ENCODE results near the gene KCTD20.

KCTD20 gene

DNA sequence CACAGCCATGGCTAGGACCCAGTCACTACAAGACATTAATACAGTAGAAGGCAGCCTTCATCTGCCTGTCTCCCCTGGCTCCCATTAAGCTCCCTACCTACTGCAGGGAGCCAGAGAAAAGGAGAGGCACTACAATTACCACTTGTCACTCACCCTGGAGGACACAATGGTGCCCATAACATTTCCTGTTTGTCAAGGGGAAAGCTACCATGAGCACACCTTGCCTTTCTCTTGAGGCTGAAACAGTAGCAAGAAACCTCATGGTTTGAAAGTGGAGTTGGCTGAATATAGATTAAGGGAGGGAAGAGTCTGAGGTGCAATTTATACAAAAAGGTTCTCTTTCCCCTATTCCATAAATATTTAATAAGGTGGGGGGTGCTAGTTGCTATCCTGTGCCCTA, 76.6 kb downstream of the KCTD20 start:
- no peaks in the 10 kb centered on the region for H3K27me3 ChIP-seq (ENCODE audit: control insufficient read depth in 2 of 2, insufficient read depth in 2 of 2, low read length in 2 of 2)
- no peaks in the 10 kb centered on the region for H3K9me3 ChIP-seq (ENCODE audit: control insufficient read depth in 2 of 2, low read length in 2 of 2)
- no peak overlapping the region for H3K4me3 ChIP-seq (ENCODE audit: low read length in 2 of 2)
- H3K36me3 ChIP-seq (ENCODE audit: control insufficient read depth in 2 of 2, insufficient read depth in 2 of 2, low read length in 2 of 2): peaks cover 47 to 69% of the 10 kb centered on the region in 2 donors
- no peak overlapping the region for H3K27ac ChIP-seq (ENCODE audit: low read depth in 2 of 2, low read length in 2 of 2)
- peaks cover 20 to 23% of the 10 kb centered on the region in 2 donors for H3K4me1 ChIP-seq (ENCODE audit: control insufficient read depth in 2 of 2, insufficient read depth in 2 of 2, low read length in 2 of 2)
- no peak overlapping the region for H3K9ac ChIP-seq (ENCODE audit: low read depth in 1 of 2, low read length in 2 of 2)

DNA sequence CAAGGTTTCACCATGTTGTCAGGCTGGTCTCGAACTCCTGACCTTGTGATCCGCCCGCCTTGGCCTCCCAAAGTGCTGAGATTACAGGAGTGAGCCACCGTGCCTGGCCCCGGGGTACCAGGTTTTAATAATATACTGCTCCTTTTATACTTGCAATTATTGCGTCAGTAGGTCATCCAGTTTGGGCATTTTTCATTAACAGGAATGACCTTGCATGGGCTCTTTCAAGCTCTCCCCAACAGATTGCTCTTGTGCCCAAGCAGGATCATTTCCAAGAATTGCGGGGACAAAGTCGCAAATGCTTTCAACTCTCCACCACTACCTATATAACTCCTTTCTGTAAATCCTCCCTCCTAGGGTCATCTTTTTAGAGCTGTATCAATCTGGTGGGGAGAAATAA, 80.7 kb downstream of the KCTD20 start:
- peaks cover 0 to 3% of the 10 kb centered on the region in 2 donors for H3K4me1 ChIP-seq (ENCODE audit: control insufficient read depth in 2 of 2, insufficient read depth in 2 of 2, low read length in 2 of 2)
- no peaks in the 10 kb centered on the region for H3K27me3 ChIP-seq (ENCODE audit: control insufficient read depth in 2 of 2, insufficient read depth in 2 of 2, low read length in 2 of 2)
- H3K4me3 ChIP-seq (ENCODE audit: low read length in 2 of 2): no peak overlapping the region
- peaks cover 50 to 68% of the 10 kb centered on the region in 2 donors for H3K36me3 ChIP-seq (ENCODE audit: control insufficient read depth in 2 of 2, insufficient read depth in 2 of 2, low read length in 2 of 2)
- no peaks in the 10 kb centered on the region for H3K9me3 ChIP-seq (ENCODE audit: control insufficient read depth in 2 of 2, low read length in 2 of 2)
- no peak overlapping the region for H3K9ac ChIP-seq (ENCODE audit: low read depth in 1 of 2, low read length in 2 of 2)
- H3K27ac ChIP-seq (ENCODE audit: low read depth in 2 of 2, low read length in 2 of 2): no peak overlapping the region

DNA sequence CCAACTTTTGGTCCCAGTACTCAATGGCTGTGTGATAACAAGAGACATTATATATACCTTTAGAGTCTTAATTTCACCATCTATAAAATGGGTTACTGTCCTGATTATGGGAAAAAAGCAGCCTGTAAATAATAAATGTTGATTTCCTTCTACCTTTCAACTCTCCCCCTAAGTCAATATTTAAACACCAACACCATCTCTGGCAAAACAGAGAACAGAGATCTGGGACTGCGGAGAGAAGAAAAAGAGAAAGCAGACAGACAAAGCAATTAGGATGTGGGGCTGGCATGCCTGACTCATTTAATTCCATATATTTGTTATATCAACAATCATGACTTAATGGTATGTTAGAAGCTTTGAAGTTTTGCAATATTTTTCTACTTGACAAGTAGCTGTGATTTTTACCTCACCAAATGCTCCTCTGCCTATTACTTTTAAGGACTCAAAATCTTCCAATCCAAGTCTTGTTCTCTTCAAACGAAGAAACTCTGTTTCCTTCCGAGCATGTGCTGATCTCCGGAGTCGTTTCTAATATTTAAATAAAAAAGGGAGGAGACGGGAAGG, 81.2 kb downstream of the KCTD20 start:
- Histone ChIP-seq H3K4me1 (ENCODE audit: control insufficient read depth in 2 of 2, insufficient read depth in 2 of 2, low read length in 2 of 2) (peaks cover 0 to 3% of the 10 kb centered on the region in 2 donors), H3K27ac (ENCODE audit: low read depth in 2 of 2, low read length in 2 of 2) (no peak overlapping the region), H3K9ac (ENCODE audit: low read depth in 1 of 2, low read length in 2 of 2) (no peak overlapping the region), H3K4me3 (ENCODE audit: low read length in 2 of 2) (no peak overlapping the region), H3K36me3 (ENCODE audit: control insufficient read depth in 2 of 2, insufficient read depth in 2 of 2, low read length in 2 of 2) (peaks cover 46 to 68% of the 10 kb centered on the region in 2 donors), H3K9me3 (ENCODE audit: control insufficient read depth in 2 of 2, low read length in 2 of 2) (no peaks in the 10 kb centered on the region), H3K27me3 (ENCODE audit: control insufficient read depth in 2 of 2, insufficient read depth in 2 of 2, low read length in 2 of 2) (no peaks in the 10 kb centered on the region)

DNA sequence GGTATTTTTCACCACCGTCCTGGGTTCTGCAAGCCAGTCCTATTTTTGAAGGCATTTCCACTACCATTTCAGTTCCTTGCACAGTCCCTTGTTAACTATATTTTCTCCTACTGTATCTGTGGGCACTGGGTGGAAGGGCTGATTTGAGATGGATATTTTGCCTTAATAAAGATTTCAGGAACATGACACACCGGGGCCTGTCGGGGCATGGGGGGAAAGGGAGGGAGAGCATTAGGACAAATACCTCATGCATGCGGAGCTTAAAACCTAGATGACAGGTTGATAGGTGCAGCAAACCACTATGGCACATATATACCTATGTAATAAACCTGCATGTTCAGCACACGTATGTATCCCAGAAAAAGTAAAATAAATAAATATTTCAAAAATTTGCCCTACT, 82.1 kb downstream of the KCTD20 start:
- H3K27me3 ChIP-seq (ENCODE audit: control insufficient read depth in 2 of 2, insufficient read depth in 2 of 2, low read length in 2 of 2): no peaks in the 10 kb centered on the region
- H3K4me3 ChIP-seq (ENCODE audit: low read length in 2 of 2): no peak overlapping the region
- no peaks in the 10 kb centered on the region for H3K9me3 ChIP-seq (ENCODE audit: control insufficient read depth in 2 of 2, low read length in 2 of 2)
- H3K9ac ChIP-seq (ENCODE audit: low read depth in 1 of 2, low read length in 2 of 2): no peak overlapping the region
- peaks cover 38 to 65% of the 10 kb centered on the region in 2 donors for H3K36me3 ChIP-seq (ENCODE audit: control insufficient read depth in 2 of 2, insufficient read depth in 2 of 2, low read length in 2 of 2)
- no peak overlapping the region for H3K27ac ChIP-seq (ENCODE audit: low read depth in 2 of 2, low read length in 2 of 2)
- H3K4me1 ChIP-seq (ENCODE audit: control insufficient read depth in 2 of 2, insufficient read depth in 2 of 2, low read length in 2 of 2): peaks cover 0 to 3% of the 10 kb centered on the region in 2 donors

DNA sequence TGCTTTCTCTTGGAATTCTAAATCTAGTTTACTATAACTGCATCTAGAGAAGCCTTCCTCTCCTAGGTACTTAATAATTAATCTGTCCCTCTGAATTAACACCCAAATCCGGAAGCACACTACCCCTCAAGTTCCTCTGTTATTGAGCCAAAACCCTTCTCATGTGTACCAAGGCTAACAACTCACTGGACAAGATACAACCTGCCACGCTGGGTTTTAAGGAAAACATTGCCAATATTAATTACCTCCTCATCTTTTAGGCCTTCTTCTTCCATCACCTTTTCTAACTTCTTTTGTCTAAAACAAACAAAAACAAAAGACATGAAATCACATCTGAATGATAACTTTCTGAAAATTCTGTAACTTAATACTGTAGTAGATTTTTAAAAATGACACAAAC, 82.5 kb downstream of the KCTD20 start:
- H3K4me3 ChIP-seq (ENCODE audit: low read length in 2 of 2): no peak overlapping the region
- H3K9ac ChIP-seq (ENCODE audit: low read depth in 1 of 2, low read length in 2 of 2): no peak overlapping the region
- H3K27ac ChIP-seq (ENCODE audit: low read depth in 2 of 2, low read length in 2 of 2): no peak overlapping the region
- H3K36me3 ChIP-seq (ENCODE audit: control insufficient read depth in 2 of 2, insufficient read depth in 2 of 2, low read length in 2 of 2): peaks cover 34 to 63% of the 10 kb centered on the region in 2 donors
- H3K4me1 ChIP-seq (ENCODE audit: control insufficient read depth in 2 of 2, insufficient read depth in 2 of 2, low read length in 2 of 2): peaks cover 0 to 3% of the 10 kb centered on the region in 2 donors
- H3K9me3 ChIP-seq (ENCODE audit: control insufficient read depth in 2 of 2, low read length in 2 of 2): no peaks in the 10 kb centered on the region
- no peaks in the 10 kb centered on the region for H3K27me3 ChIP-seq (ENCODE audit: control insufficient read depth in 2 of 2, insufficient read depth in 2 of 2, low read length in 2 of 2)

DNA sequence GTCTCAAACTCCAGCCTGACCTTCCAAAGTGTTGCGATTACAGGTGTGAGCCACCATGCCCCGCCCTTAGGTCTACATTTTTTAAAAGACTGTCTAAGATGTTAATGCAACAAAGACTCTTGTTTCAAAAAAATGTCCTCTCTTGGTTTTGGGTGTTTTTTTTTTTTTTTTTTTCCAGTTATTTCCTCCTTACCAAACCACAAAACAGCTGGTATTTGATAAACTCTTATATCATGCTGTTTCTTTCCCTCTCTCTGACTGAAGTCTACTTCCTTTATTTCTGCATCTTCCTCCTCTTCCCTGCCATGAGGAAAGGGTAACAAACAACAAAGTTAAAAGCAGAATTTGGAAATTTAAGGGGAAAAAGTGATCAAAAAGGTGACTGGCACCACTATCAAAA, 83.3 kb downstream of the KCTD20 start:
- peaks cover 30 to 56% of the 10 kb centered on the region in 2 donors for H3K36me3 ChIP-seq (ENCODE audit: control insufficient read depth in 2 of 2, insufficient read depth in 2 of 2, low read length in 2 of 2)

DNA sequence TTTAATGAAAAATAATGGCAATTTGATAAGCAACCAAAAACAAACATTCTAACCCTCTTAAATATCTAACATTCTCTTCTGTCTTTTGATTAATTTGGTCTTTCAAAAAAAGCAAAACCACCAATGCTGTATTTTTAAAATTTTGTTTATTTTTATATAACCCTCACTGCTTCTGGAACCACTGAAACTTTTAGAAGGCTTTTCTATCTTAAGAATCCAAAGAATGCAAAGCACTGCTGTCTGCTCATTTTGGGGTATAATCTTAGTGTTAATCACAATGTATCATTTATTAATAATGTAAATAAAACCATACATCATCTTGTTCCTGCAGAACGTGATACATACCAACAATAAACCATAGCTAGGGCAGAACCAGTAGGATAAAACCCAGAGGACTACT, 90.5 kb downstream of the KCTD20 start:
- H3K27me3 ChIP-seq (ENCODE audit: control insufficient read depth in 2 of 2, insufficient read depth in 2 of 2, low read length in 2 of 2): no peaks in the 10 kb centered on the region
- no peak overlapping the region for H3K9ac ChIP-seq (ENCODE audit: low read depth in 1 of 2, low read length in 2 of 2)
- H3K9me3 ChIP-seq (ENCODE audit: control insufficient read depth in 2 of 2, low read length in 2 of 2): no peaks in the 10 kb centered on the region
- H3K4me1 ChIP-seq (ENCODE audit: control insufficient read depth in 2 of 2, insufficient read depth in 2 of 2, low read length in 2 of 2): no peaks in the 10 kb centered on the region
- no peak overlapping the region for H3K27ac ChIP-seq (ENCODE audit: low read depth in 2 of 2, low read length in 2 of 2)
- peaks cover 8 to 39% of the 10 kb centered on the region in 2 donors for H3K36me3 ChIP-seq (ENCODE audit: control insufficient read depth in 2 of 2, insufficient read depth in 2 of 2, low read length in 2 of 2)
- no peak overlapping the region for H3K4me3 ChIP-seq (ENCODE audit: low read length in 2 of 2)

More for the DNA sequence above, 83.3 kb downstream of the KCTD20 start:
- peaks cover 0 to 3% of the 10 kb centered on the region in 2 donors for H3K4me1 ChIP-seq (ENCODE audit: control insufficient read depth in 2 of 2, insufficient read depth in 2 of 2, low read length in 2 of 2)
- no peaks in the 10 kb centered on the region for H3K9me3 ChIP-seq (ENCODE audit: control insufficient read depth in 2 of 2, low read length in 2 of 2)
- no peak overlapping the region for H3K9ac ChIP-seq (ENCODE audit: low read depth in 1 of 2, low read length in 2 of 2)
- H3K4me3 ChIP-seq (ENCODE audit: low read length in 2 of 2): no peak overlapping the region
- H3K27ac ChIP-seq (ENCODE audit: low read depth in 2 of 2, low read length in 2 of 2): no peak overlapping the region
- H3K27me3 ChIP-seq (ENCODE audit: control insufficient read depth in 2 of 2, insufficient read depth in 2 of 2, low read length in 2 of 2): no peaks in the 10 kb centered on the region

DNA sequence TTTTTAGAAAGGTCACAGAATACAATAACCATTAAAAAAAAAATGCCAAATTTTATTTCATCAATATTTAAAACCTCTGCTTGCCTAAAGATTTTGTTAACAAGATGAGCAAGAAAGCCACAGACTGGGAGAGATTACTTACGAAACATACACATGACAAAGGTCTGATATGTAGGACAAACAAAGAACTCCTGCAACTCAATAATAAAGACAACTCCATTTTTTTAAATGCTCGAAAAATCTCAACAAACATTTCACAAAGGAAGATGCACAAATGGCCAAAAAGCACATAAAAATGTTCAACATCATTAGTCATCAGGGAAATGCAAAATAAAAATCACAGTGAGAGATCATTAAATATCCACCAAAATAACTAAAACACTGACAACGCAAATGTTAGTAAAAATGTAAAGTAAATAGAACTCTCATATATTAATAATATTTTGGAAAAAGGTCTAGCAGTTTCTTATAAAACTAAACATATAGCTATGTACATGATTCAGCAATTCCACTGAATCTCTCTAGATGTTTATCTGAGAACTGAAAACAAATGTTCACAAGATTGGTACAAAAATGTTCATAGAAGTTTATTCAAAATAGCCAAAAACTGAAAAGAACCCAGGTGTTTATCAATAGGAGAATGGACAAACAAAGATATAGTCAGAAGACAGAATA, 94.2 kb downstream of the KCTD20 start:
- H3K27me3 ChIP-seq (ENCODE audit: control insufficient read depth in 2 of 2, insufficient read depth in 2 of 2, low read length in 2 of 2): no peaks in the 10 kb centered on the region
- H3K4me1 ChIP-seq (ENCODE audit: control insufficient read depth in 2 of 2, insufficient read depth in 2 of 2, low read length in 2 of 2): no peaks in the 10 kb centered on the region
- no peaks in the 10 kb centered on the region for H3K9me3 ChIP-seq (ENCODE audit: control insufficient read depth in 2 of 2, low read length in 2 of 2)

DNA sequence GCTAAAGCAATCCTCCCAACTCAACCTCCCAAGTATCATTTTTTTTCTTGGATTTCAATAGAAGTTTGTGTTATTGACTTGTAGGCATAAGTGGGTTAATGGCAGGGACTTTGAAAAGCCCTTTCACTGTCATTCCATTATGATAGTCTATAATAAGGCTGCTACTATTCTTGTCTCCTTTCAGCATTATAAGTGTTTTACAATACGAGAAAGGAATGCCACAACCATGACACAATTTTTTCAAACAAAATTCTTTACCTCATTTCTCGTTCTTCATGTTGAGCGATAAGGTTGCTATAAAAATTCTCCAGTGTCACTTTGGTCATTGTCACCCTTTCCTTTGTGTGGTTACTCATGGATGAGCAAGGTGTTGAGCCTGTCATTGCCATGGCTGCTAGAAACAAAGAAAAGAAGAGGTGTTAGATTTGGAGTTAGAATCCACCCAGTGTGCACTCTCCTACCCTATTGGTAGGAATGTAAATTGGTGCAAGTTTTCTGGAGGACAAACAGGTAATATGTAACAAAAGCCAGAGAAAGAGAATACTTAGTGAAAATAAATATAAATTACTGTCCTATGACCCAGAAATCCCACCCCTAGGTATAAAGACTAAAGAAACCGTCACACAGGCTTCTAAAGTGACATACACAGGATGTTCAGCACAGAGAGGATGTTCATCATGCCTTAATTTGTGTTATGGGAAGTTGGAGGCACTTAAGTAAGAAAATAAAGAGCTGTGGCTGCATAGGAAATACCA, 97.2 kb downstream of the KCTD20 start:
- Histone ChIP-seq H3K36me3 (ENCODE audit: control insufficient read depth in 2 of 2, insufficient read depth in 2 of 2, low read length in 2 of 2) (peaks cover 11 to 23% of the 10 kb centered on the region in 2 donors), H3K27ac (ENCODE audit: low read depth in 2 of 2, low read length in 2 of 2) (no peak overlapping the region), H3K27me3 (ENCODE audit: control insufficient read depth in 2 of 2, insufficient read depth in 2 of 2, low read length in 2 of 2) (no peaks in the 10 kb centered on the region), H3K4me3 (ENCODE audit: low read length in 2 of 2) (no peak overlapping the region), H3K9ac (ENCODE audit: low read depth in 1 of 2, low read length in 2 of 2) (no peak overlapping the region), H3K4me1 (ENCODE audit: control insufficient read depth in 2 of 2, insufficient read depth in 2 of 2, low read length in 2 of 2) (peaks cover 0 to 9% of the 10 kb centered on the region in 2 donors), H3K9me3 (ENCODE audit: control insufficient read depth in 2 of 2, low read length in 2 of 2) (no peaks in the 10 kb centered on the region)

More for the DNA sequence above, 94.2 kb downstream of the KCTD20 start:
- Histone ChIP-seq H3K4me3 (ENCODE audit: low read length in 2 of 2) (no peak overlapping the region), H3K27ac (ENCODE audit: low read depth in 2 of 2, low read length in 2 of 2) (no peak overlapping the region), H3K36me3 (ENCODE audit: control insufficient read depth in 2 of 2, insufficient read depth in 2 of 2, low read length in 2 of 2) (peaks cover 16 to 32% of the 10 kb centered on the region in 2 donors), H3K9ac (ENCODE audit: low read depth in 1 of 2, low read length in 2 of 2) (no peak overlapping the region)
